Mesodermal cell (in vitro differentiated cells): ENCODE data around the gene NEK4.

Experiments
- H3K27ac ChIP-seq: 2 replicates; pipeline ENCODE4 v1.7.0; 2013; ENCODE audit warnings: mild to moderate bottlenecking, low read depth, low read length, moderate library complexity; ENCODE audit not compliant: severe bottlenecking
- H3K36me3 ChIP-seq: 2 replicates; pipeline ENCODE4 v1.7.1; 2013; ENCODE audit warnings: mild to moderate bottlenecking, low read length, moderate library complexity; ENCODE audit not compliant: control insufficient read depth, insufficient read depth
- H3K4me1 ChIP-seq: one replicate; pipeline ENCODE4 v1.7.1; 2013; ENCODE audit warnings: mild to moderate bottlenecking, low read length; ENCODE audit not compliant: insufficient read depth, control insufficient read depth, poor library complexity, severe bottlenecking
- H3K4me3 ChIP-seq: 2 replicates; pipeline ENCODE4 v1.7.0; 2013; ENCODE audit warnings: low read length, control low read depth, mild to moderate bottlenecking; ENCODE audit not compliant: insufficient read depth, poor library complexity, severe bottlenecking; ENCODE audit errors: extremely low read depth
- H3K9me3 ChIP-seq: 2 replicates; pipeline ENCODE4 v1.7.1; 2013; ENCODE audit warnings: mild to moderate bottlenecking, low read length, moderate library complexity; ENCODE audit not compliant: control insufficient read depth
- WGBS, 2 experiments: methylation state at CpG; one replicate each; pipeline ENCODE4 v1.1.5; 2013; ENCODE audit warnings: missing lambda C conversion rate in 2 of 2; ENCODE audit not compliant: insufficient coverage in 2 of 2; 5-methylcytosine and 5-hydroxymethylcytosine counted together

Gene NEK4

GRCh38 chr3:52707585-52707984 lies 63.2 kb downstream of the NEK4 start:
- Histone ChIP-seq H3K27ac (no peak overlapping the region), H3K36me3 (peaks cover 43% of the 10 kb centered on the region), H3K9me3 (no peaks in the 10 kb centered on the region), H3K4me1 (no peaks in the 10 kb centered on the region), H3K4me3 (peak overlapping the region; percentile 91)
- WGBS, 2 experiments = 100% methylated on average over 3 of the region's 4 CpGs; no CpG with 5 or more reads in 1 of the 2 experiments

GRCh38 chr3:52705688-52706686 lies 64.8 kb downstream of the NEK4 start, which contains the start of the genes GLT8D1 and SPCS1:
Gene GLT8D1, minus strand, starts transcription at chr3:52705791. Its CDS starts 5,331 bp downstream, at chr3:52700460.
Gene SPCS1, plus strand, starts transcription at chr3:52706106. Its CDS starts 141 bp downstream, at chr3:52706247.
- Histone ChIP-seq H3K9me3 (no peaks in the 10 kb centered on the region), H3K36me3 (peaks cover 45% of the 10 kb centered on the region), H3K4me3 (peak within 1 kb of the TSS; percentile 91), H3K4me1 (no peaks in the 10 kb centered on the region), H3K27ac (peak within 1 kb of the TSS; percentile 93)
- WGBS, 2 experiments = 0 to 1% methylated on average over 84 to 92 of the region's 94 CpGs

GRCh38 chr3:52705438-52705687 lies 65.4 kb downstream of the NEK4 start:
- H3K9me3 ChIP-seq = no peaks in the 10 kb centered on the region
- peak overlapping the region; percentile 91 for H3K4me3 ChIP-seq
- H3K27ac ChIP-seq = peak overlapping the region; percentile 93
- H3K4me1 ChIP-seq = no peaks in the 10 kb centered on the region
- WGBS, 2 experiments = 0% methylated on average over 20 to 24 of the region's 25 CpGs
- peaks cover 42% of the 10 kb centered on the region for H3K36me3 ChIP-seq

- Histone ChIP-seq H3K36me3 (peaks cover 39% of the 10 kb centered on the region), H3K27ac (peak overlapping the region; percentile 93)
- 4 to 9% methylated on average over 20 to 21 of the region's 22 CpGs for WGBS, 2 experiments
These were observed 65.9 kb downstream of the NEK4 start for GRCh38 chr3:52704611-52705437.

GRCh38 chr3:52703341-52703740 lies 67.4 kb downstream of the NEK4 start:
- WGBS, 2 experiments = 88 to 100% methylated on average over 1 to 2 of the region's 7 CpGs
- Histone ChIP-seq H3K27ac (no peak overlapping the region), H3K4me3 (no peak overlapping the region), H3K4me1 (no peaks in the 10 kb centered on the region), H3K9me3 (no peaks in the 10 kb centered on the region), H3K36me3 (peaks cover 34% of the 10 kb centered on the region)

More at GRCh38 chr3:52704611-52705437, 65.9 kb downstream of the NEK4 start:
- Histone ChIP-seq H3K4me3 (peak overlapping the region; percentile 91), H3K9me3 (no peaks in the 10 kb centered on the region), H3K4me1 (no peaks in the 10 kb centered on the region)

DNA sequence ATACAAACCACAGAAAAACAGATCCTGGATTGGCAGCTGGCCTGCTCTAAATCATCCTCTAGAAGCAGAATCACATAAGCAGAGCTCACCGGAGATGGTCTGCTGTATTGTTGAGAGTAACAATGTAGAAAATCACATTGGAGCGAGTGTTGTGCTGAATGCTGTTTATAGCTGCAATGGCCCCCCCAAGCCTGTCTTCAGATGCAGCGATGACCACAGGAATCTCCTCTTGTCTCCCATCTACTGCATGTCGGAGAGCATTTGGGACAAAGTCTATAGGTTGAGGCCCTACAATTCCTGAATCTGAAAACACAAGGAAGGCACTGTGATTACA lies 73.1 kb downstream of the NEK4 start:
- WGBS, 2 experiments = 100% methylated on average over 1 to 2 of the region's 4 CpGs
- H3K4me1 ChIP-seq = no peaks in the 10 kb centered on the region
- H3K4me3 ChIP-seq = no peak overlapping the region
- peak overlapping the region; percentile 49 for H3K27ac ChIP-seq
- H3K9me3 ChIP-seq = no peaks in the 10 kb centered on the region
- H3K36me3 ChIP-seq = peaks cover 73% of the 10 kb centered on the region

DNA sequence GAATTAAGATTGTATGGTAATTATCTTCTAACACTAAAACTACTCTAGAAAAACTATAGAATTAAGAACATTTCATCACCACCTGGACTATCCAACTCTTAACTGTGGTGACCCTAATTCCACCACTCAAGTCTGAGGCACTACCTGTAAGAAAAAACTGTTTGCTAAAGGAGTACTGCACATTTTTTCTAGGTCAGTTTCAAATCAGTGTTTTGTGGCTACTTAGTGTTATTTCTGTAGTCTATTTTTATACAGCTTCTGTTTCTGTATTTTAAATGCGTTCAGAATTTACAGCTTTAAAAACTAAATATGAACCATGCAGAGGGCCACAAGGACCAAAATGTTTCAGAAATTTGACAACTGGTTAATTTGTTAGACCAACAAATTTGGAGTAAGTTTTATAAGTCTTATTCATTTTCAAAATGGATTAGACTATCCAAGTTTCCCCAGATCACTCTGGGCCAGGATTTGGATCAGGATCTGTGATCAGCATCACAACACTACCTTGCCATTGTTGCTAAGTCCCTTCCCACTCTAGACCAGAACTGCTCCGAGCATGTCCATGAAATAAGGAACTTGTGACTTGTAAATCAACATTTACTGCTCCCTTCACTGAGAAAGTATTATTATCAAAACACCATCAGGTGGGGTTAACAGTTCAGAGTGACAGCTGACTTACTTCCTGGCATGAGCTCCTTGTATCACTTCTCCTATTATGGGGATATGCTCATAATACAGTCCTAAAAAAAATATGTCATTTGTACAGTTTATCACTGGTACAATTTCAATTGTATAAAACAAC lies 73.7 kb downstream of the NEK4 start:
- Histone ChIP-seq H3K9me3 (no peaks in the 10 kb centered on the region), H3K36me3 (peaks cover 76% of the 10 kb centered on the region), H3K4me1 (no peaks in the 10 kb centered on the region), H3K4me3 (no peak overlapping the region), H3K27ac (peak overlapping the region; percentile 49)
- 100% methylated on average over 1 of the region's 2 CpGs; no CpG with 5 or more reads in 1 of the 2 experiments for WGBS, 2 experiments

DNA sequence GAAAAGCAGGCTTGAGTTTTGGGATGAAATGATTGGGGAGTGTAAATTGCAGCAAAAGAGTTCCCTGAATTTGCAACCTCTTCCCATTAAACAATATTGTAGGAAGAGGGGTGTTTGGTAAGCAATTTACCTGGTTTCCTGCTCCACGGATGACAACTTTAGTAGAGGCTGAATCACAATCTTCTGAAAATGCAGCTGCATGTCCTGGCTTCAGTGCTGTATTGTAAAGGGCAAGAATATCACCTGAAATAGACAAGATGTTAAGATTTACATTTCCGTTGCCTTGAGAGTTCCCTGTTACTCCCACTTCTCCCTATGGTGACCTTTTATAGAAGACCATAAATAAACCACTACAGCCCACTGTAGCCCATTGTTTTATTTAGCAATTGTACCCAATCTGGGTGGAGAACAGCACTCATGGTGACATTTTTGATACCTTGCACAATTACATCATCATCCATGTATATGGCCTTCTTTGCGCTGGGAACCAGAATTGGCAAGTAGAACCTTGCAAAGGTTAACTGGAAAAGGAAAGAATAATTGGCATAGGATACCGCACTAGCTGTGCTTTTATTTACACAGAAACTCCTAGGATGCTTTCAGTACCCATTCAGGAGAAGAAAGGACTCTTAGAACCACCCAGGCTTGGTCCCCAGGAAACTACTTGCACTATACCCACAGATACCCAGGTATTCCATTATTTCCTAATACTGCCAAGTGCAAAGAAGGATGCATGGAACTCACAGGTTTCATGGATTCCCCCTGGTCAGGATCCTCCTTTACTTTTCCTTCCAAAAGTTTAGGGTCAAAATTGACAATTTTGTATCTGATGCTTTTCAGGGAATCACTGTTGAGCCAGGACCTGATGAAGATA lies 74.7 kb downstream of the NEK4 start:
- Histone ChIP-seq H3K9me3 (no peaks in the 10 kb centered on the region), H3K4me3 (no peak overlapping the region), H3K27ac (peak overlapping the region; percentile 6), H3K4me1 (no peaks in the 10 kb centered on the region), H3K36me3 (peaks cover 82% of the 10 kb centered on the region)
- WGBS, 2 experiments = 86 to 90% methylated on average over 2 of the region's 4 CpGs

- no peak overlapping the region for H3K4me3 ChIP-seq
- H3K9me3 ChIP-seq = no peaks in the 10 kb centered on the region
- no peak overlapping the region for H3K27ac ChIP-seq
- no peaks in the 10 kb centered on the region for H3K4me1 ChIP-seq
- peaks cover 91% of the 10 kb centered on the region for H3K36me3 ChIP-seq
- WGBS, 2 experiments = 95 to 98% methylated on average over 4 to 5 of the region's 7 CpGs
These were observed 76.1 kb downstream of the NEK4 start for GRCh38 chr3:52694528-52695189.
